Smooth muscle cell of the brain vasculature (primary cell): ENCODE measurements around the gene KCNK17.

ENCODE experiments used
- DNase-seq: peaks from one replicate; pipeline ENCODE4 v3.0.0-alpha.2; 2012; ENCODE audit warnings: low read depth, low spot score

KCNK17 gene

DNA sequence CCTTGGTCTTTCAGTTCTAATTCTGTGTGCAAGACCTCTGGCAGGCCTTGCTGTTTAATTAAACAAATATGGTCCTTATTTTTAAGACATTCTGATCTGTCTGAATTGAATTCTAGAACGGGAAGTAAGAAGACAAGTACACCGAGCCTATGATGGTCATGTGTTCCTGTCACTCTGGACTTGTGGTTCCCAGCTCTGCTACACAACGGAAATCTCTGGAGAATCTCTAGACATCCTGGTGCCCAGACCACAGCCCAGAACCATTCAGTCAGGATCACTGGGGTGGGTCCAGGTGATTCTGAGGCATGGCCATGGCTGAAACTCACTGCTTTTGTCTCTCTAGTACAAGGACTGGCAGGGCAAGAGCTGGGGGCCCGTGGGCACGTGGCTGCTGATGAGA lies 24.2 kb upstream of the KCNK17 start:
- DNase-seq = no peak

GRCh38 chr6:39335780-39336545 lies 21.7 kb upstream of the KCNK17 start:
- DNase-seq = no peak

GRCh38 chr6:39333644-39334438 lies 19.6 kb upstream of the KCNK17 start:
- no peak for DNase-seq

- DNase-seq = no peak
Measured at GRCh38 chr6:39330476-39330875, 16.3 kb upstream of the KCNK17 start.

DNA sequence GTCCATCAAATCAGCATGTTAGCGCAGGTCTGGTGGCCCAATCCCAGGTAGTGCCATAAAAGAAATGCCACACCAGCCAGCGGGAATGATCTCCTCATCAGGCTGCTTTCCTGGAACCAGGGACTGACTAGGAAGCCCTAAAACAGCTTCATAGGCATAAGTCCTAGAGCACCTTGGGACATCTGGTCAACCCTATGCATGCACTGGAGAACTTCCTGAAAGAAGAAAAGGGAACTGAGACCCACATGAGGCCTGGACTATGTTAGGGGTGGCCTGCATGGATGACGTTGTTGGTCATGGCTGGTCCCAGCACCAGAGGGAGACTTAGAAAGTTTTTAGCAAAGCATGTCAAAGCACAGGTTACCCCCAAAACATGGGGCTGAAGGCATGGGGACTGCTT lies 15.8 kb upstream of the KCNK17 start:
- DNase-seq = no peak

GRCh38 chr6:39328066-39328465 lies 13.8 kb upstream of the KCNK17 start:
- no peak for DNase-seq

GRCh38 chr6:39327507-39327906 lies 13.3 kb upstream of the KCNK17 start:
- DNase-seq = no peak

GRCh38 chr6:39322306-39322850 lies 8.2 kb upstream of the KCNK17 start, which contains the start of gene KCNK16:
Gene KCNK16 (minus strand): TSS chr6:39322702. CDS start chr6:39322540, 162 bp downstream.
- no peak for DNase-seq

DNA sequence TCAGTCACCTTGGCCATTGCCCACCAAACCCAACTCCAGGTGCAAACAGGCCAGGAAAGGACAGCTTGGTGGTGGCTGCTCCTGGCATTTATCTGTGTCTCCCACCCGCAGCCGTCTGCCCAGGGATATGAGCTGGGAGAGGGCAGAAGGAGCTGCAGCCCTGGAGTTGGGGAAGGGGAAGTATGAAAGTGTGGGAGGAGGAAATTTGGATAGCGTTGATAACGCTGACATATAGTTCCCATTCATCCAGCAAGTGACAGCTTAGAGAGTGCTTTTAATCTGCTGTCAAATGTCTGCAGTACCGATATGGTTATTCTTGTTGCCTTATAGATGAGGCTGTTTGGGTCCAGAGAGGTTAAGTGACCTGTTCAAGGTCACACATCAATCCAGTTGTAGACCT lies 7.5 kb upstream of the KCNK17 start:
- DNase-seq = no peak

DNA sequence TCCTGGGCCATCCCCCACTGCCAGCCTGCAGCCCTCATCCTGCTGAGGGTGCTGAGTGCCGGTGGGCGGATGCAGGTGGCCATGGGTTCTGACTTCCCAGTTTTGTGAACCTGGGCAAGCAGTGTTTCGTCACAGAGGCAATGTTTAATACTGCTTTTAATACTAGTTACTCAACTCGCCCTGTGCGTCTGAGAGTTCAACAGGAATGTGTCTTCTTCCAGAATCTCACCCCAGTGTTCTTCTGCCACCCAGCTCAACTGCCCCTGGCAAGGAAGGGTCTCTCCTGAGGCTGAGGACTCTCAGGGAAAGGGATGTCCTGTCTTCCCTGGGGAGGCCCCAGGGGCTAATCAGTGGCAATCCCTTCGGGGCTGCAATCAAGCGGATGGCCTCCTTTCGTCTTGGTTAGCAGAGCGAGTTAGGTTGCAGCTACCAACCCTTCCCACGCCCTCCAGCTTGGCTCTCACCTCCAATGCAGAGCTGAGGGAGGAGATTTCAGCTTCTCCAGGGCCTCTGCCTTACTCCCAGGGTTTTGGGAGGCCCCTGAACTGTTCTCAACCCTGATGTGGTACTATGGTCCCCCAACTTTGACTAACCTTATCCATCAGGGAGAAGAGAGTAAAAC lies 6.3 kb upstream of the KCNK17 start:
- no peak for DNase-seq

- no peak for DNase-seq
Measured at GRCh38 chr6:39319621-39320362, 5.6 kb upstream of the KCNK17 start.

GRCh38 chr6:39317256-39317655 lies 3.0 kb upstream of the KCNK17 start:
- DNase-seq = no peak

GRCh38 chr6:39313526-39314272 lies 520 bp downstream of the KCNK17 start:
- DNase-seq = no peak

DNA sequence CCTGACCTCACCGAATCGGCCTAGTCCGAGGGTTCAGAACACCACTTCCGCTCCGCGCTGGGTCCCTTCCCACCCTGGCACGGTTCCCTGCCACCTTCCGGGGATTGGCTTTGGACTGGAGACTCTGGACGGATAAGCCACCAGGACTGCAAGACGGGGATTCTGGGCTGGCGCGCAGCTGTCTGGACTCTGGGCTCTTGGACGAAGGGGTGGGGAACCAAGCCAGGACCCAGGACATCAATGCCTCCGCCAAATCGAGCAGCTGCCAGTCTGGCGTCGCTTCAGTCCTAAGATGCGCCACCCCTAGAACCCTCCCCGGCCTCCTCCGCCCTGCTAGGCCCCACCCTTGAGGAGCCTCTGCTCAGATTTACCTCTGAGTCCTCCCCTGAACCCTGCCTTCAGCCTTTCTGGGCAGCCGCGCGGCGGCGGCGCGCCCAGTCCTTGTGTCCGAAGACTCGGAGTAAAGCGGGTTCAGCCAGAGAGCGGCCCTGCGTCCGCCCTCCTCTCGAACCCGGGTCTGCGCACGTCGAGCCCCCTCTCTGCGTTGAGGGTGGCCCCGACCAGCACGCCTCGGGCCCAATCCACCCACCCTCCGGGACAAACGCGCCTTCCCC lies 1.2 kb downstream of the KCNK17 start:
- no peak for DNase-seq

GRCh38 chr6:39310542-39310941 lies 3.7 kb downstream of the KCNK17 start:
- DNase-seq = no peak

GRCh38 chr6:39309942-39310531 lies 4.2 kb downstream of the KCNK17 start:
- DNase-seq = peak; percentile 31

DNA sequence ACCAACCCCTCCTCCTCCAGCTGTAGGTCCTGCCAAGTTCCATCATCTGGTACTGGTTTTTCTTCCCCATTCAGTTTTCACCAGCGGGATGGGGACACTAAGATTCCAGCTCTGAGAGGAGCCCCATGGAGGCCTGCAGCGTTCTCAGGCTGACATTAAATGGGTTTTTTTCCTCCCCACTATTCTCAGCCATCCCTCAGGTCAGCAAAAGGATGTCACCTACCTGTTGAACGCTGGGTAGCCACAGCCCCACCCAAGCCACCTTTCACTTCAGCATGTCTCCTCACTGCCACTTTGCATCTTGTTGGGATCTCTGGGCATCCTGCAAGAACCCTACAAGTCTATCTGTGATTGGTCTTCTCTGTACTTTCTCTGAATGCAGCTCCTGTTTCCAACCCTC lies 6.8 kb downstream of the KCNK17 start:
- DNase-seq = no peak

DNA sequence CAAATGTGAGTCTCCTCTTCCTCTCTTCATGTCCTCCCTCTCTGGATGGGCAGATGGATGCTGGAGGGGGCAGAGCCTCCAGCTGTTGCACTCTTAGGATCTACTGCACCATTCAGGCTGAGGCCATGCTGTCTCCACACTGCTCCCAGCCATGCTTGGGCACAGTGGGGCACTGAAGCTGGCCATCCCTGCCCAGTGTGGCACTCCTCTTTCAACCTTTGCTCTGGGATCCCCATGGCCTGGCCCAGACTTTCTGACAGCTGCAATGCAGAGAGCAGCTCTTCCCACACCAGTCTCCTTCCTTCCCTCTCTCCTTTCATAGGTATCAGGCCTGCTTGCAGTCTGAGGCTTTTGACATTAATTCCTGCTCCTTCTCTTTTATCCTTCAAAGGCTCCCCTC lies 9.3 kb downstream of the KCNK17 start:
- DNase-seq = no peak

GRCh38 chr6:39303425-39304153 lies 10.6 kb downstream of the KCNK17 start:
- DNase-seq = no peak
